GM12892 (cell line): ENCODE data around the gene DCAKD.

Experiments used
- POLR2A ChIP-seq: IDR thresholded peaks from 2 replicates; pipeline ENCODE4 v1.6.1; 2011; ENCODE audit warnings: low read depth, low read length, control low read depth
- POLR2AphosphoS5 ChIP-seq: IDR thresholded peaks from 2 replicates; pipeline ENCODE4 v1.6.1; 2011; ENCODE audit warnings: low read depth, low read length, control low read depth

DNA sequence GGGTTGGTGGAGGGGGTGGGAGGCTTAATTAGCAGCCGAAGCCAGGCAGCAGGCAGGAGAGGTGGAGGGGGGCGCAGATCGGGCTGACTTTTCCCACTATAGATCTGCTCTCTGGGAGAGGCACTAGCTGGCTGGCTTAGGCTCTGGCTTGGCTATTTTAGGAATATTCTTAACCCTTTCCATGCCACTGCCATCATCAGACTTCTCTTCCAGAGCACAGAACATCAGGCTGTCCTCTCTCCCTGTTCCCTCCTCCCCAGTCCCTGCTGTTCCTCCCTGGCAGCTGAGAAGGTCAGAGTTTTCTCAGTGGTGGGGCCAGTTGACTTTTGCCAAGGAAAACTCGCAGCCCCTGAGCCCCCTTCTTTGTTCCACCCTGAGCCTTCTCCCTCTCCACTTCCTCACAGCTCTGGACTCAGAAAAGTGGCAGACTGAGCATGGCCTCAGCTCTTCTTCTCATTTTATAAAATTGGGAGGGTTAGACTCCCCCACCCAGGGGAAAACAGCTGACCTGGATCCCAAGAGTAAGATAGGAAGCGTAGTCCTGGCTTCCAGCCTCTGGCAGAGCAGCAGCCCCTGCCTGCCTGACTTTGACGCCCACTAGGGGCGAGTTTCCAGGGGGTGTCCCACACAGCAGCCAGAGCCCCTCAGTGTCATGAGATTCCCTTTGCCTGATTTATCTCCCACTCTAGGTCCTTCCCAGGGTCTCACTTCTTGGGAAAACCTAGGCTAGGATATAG, 73.5 kb downstream of the DCAKD start:
- no peak for TF ChIP-seq POLR2AphosphoS5
- TF ChIP-seq POLR2A = no peak
